Endothelial cell of umbilical vein (primary cell): Measurements from ENCODE around the gene ADGRD1.

Source experiments
- MAX ChIP-seq: IDR thresholded peaks from 2 replicates; pipeline ENCODE4 v1.6.1; 2011; ENCODE audit not compliant: insufficient read depth, insufficient read length
- MYC ChIP-seq: IDR thresholded peaks from one replicate; pipeline ENCODE4 v1.6.1; 2011; ENCODE audit warnings: mild to moderate bottlenecking, low read depth, low read length
- POLR2A ChIP-seq: IDR thresholded peaks from 2 replicates; pipeline ENCODE4 v1.6.1; 2012; ENCODE audit warnings: low read depth, mild to moderate bottlenecking, control low read depth, low read length
- POLR2AphosphoS5 ChIP-seq: IDR thresholded peaks from 2 replicates; pipeline ENCODE4 v1.6.1; 2012; ENCODE audit warnings: low read depth, mild to moderate bottlenecking, control low read depth, low read length, moderate library complexity; ENCODE audit not compliant: insufficient read depth
- TF ChIP-seq, protein P1 (sequence below), 2 donors: IDR thresholded peaks; 1 replicate in 1 of 2; 2 replicates in 1 of 2; pipeline ENCODE4 v1.5.1; 2011; ENCODE audit warnings: low read length in 2 of 2, mild to moderate bottlenecking in 2 of 2, moderate library complexity in 2 of 2, control low read depth in 1 of 2, inconsistent platforms in 1 of 2, low read depth in 1 of 2; ENCODE audit not compliant: insufficient read depth in 1 of 2; ENCODE audit errors: extremely low read depth in 1 of 2

- TF ChIP-seq POLR2AphosphoS5 (no peak), MAX (no peak), POLR2A (no peak), MYC (no peak)
- TF ChIP-seq, protein P1, sequence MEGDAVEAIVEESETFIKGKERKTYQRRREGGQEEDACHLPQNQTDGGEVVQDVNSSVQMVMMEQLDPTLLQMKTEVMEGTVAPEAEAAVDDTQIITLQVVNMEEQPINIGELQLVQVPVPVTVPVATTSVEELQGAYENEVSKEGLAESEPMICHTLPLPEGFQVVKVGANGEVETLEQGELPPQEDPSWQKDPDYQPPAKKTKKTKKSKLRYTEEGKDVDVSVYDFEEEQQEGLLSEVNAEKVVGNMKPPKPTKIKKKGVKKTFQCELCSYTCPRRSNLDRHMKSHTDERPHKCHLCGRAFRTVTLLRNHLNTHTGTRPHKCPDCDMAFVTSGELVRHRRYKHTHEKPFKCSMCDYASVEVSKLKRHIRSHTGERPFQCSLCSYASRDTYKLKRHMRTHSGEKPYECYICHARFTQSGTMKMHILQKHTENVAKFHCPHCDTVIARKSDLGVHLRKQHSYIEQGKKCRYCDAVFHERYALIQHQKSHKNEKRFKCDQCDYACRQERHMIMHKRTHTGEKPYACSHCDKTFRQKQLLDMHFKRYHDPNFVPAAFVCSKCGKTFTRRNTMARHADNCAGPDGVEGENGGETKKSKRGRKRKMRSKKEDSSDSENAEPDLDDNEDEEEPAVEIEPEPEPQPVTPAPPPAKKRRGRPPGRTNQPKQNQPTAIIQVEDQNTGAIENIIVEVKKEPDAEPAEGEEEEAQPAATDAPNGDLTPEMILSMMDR (IDR thresholded peaks at IDR 0.05; ENCODE audit: extremely low read depth in 1 of 2, insufficient read depth in 1 of 2, low read depth in 1 of 2, low read length in 2 of 2): no peak
These were observed 48.5 kb downstream of the ADGRD1 start for GRCh38 chr12:131002216-131002631.
